SK-N-SH (cell line): ENCODE measurements around the gene ACYP2. TPM values are rescaled to one million over a fixed set of nuclear protein-coding genes. Genes with fewer than 3 reads are reported as not detected.
"Not testable (repeated sequence)": the region's sequence is repeated elsewhere in the genome, so short reads cannot be mapped to it uniquely, and the experiment has no call there.

Experiments
- CTCF ChIA-PET: fragments of 300-600, 350-600 bp; formaldehyde crosslinking; extraction: SDS; loops from one replicate; lab custom pipeline; 2021; lab: Yijun Ruan, JAX
- POLR2A ChIA-PET: fragments of 350-600 bp; sonication (Branson Sonifier 250); formaldehyde crosslinking; extraction: SDS; loops from one replicate; lab custom pipeline; 2020; ENCODE audit warnings: antibody characterized with exemption, inconsistent platforms; lab: Yijun Ruan, JAX
- DNase-seq: peaks from one replicate; pipeline ENCODE4 v3.0.0; 2012
- H2AFZ ChIP-seq: fragments of 200-600 bp; sonication (generic); 2 replicates; pipeline ENCODE4 v1.8.1; 2016; ENCODE audit warnings: antibody characterized with exemption, mild to moderate bottlenecking, low read depth
- H3F3A ChIP-seq: fragments of 200-600 bp; sonication (generic); replicated peaks from 2 replicates; pipeline ENCODE3; 2016; ENCODE audit warnings: antibody characterized with exemption, mild to moderate bottlenecking; ENCODE audit not compliant: insufficient read depth
- H3K27ac ChIP-seq, 2 experiments: fragments of 200-500 bp in 1 of 2; fragments of 200-600 bp in 1 of 2; sonication (Bioruptor generic) in 1 of 2; sonication (generic), shearing (Covaris generic) in 1 of 2; 2 replicates each; pipeline versions ENCODE4 v1.5.1 to v1.6.1; 2014 to 2016; ENCODE audit warnings: low read depth in 2 of 2, inconsistent platforms in 1 of 2, low read length in 1 of 2, mild to moderate bottlenecking in 1 of 2, mixed read lengths in 1 of 2
- H3K27me3 ChIP-seq: fragments of 200-600 bp; sonication (generic), shearing (Covaris generic); 2 replicates; pipeline ENCODE4 v1.6.1; 2016; ENCODE audit warnings: mixed run types; ENCODE audit not compliant: insufficient read depth
- H3K36me3 ChIP-seq, 2 experiments: fragments of 200-500 bp in 1 of 2; fragments of 200-600 bp in 1 of 2; sonication (Bioruptor generic) in 1 of 2; sonication (generic) in 1 of 2; replicated peaks in 1 of 2; 2 replicates each; pipeline versions ENCODE3 to v1.5.1; 2014 to 2016; ENCODE audit warnings: low read length in 1 of 2, mild to moderate bottlenecking in 1 of 2; ENCODE audit not compliant: insufficient read depth in 2 of 2, control insufficient read depth in 1 of 2
- H3K4me1 ChIP-seq, 2 experiments: fragments of 200-500 bp in 1 of 2; fragments of 200-600 bp in 1 of 2; sonication (Bioruptor generic) in 1 of 2; sonication (generic), shearing (Covaris generic) in 1 of 2; 2 replicates each; pipeline versions ENCODE4 v1.5.1 to v1.6.1; 2014 to 2016; ENCODE audit warnings: low read depth in 1 of 2, low read length in 1 of 2, mixed run types in 1 of 2; ENCODE audit not compliant: insufficient read depth in 2 of 2, control insufficient read depth in 1 of 2
- H3K4me2 ChIP-seq: fragments of 200-600 bp; sonication (generic), shearing (Covaris generic); 2 replicates; pipeline ENCODE4 v1.6.1; 2017; ENCODE audit warnings: mixed run types
- H3K4me3 ChIP-seq, 2 experiments: fragments of 200-500 bp in 1 of 2; fragments of 200-600 bp in 1 of 2; sonication (Bioruptor generic) in 1 of 2; sonication (generic), shearing (Covaris generic) in 1 of 2; 2 replicates each; pipeline versions ENCODE4 v1.5.1 to v1.8.1; 2014 to 2016; ENCODE audit warnings: low read depth in 2 of 2, inconsistent platforms in 1 of 2, low read length in 1 of 2, mild to moderate bottlenecking in 1 of 2, mixed read lengths in 1 of 2, moderate library complexity in 1 of 2
- H3K79me2 ChIP-seq: fragments of 200-600 bp; sonication (generic); 2 replicates; pipeline ENCODE4 v1.8.1; 2017; ENCODE audit warnings: mild to moderate bottlenecking; ENCODE audit not compliant: insufficient read depth
- H3K9ac ChIP-seq: fragments of 200-600 bp; sonication (generic); 2 replicates; pipeline ENCODE4 v1.6.1; 2017; ENCODE audit warnings: mixed run types
- H3K9me2 ChIP-seq: fragments of 200-600 bp; sonication (generic); 2 replicates; pipeline ENCODE4 v1.6.1; 2017; ENCODE audit warnings: mixed run types
- H3K9me3 ChIP-seq: fragments of 200-600 bp; sonication (generic); 2 replicates; pipeline ENCODE4 v1.6.1; 2017; ENCODE audit warnings: mixed run types, mild to moderate bottlenecking, moderate library complexity
- H4K20me1 ChIP-seq: fragments of 200-600 bp; sonication (generic); 2 replicates; pipeline ENCODE4 v1.6.1; 2017; ENCODE audit warnings: mild to moderate bottlenecking, mixed run types; ENCODE audit not compliant: insufficient read depth
- CTCF ChIP-seq: fragments of 200-600 bp; sonication (generic); IDR thresholded peaks from 2 replicates; pipeline ENCODE4 v1.6.1; 2017; ENCODE audit warnings: antibody characterized with exemption, mild to moderate bottlenecking, moderate library complexity
- ELF1 ChIP-seq: IDR thresholded peaks from 2 replicates; pipeline ENCODE4 v1.4.0; 2012
- FOSL2 ChIP-seq: IDR thresholded peaks from 2 replicates; pipeline ENCODE4 v1.4.0; 2012; ENCODE audit warnings: low read depth, mild to moderate bottlenecking, moderate library complexity, borderline replicate concordance
- GATA2 ChIP-seq: sonication (generic); formaldehyde crosslinking; IDR thresholded peaks from 2 replicates; pipeline ENCODE4 v1.5.0; 2020; ENCODE audit warnings: mild to moderate bottlenecking, missing genetic modification reagents
- JUND ChIP-seq: IDR thresholded peaks from 2 replicates; pipeline ENCODE4 v1.4.0; 2012
- MEF2A ChIP-seq: IDR thresholded peaks from 2 replicates; pipeline ENCODE4 v1.4.0; 2012; ENCODE audit warnings: low read depth, borderline replicate concordance
- PBX3 ChIP-seq: IDR thresholded peaks from 2 replicates; pipeline ENCODE4; 2012
- RAD21 ChIP-seq: IDR thresholded peaks from 2 replicates; pipeline ENCODE4 v1.6.1; 2012; ENCODE audit warnings: mild to moderate bottlenecking, low read length
- RCOR1 ChIP-seq: fragments of 150-350 bp; IDR thresholded peaks from 2 replicates; pipeline ENCODE4 v1.6.1; 2017; ENCODE audit warnings: antibody characterized with exemption, low read length
- REST ChIP-seq: IDR thresholded peaks from 2 replicates; pipeline ENCODE4 v1.6.1; 2012; ENCODE audit warnings: mild to moderate bottlenecking, low read depth, low read length, moderate library complexity
- RFX5 ChIP-seq: IDR thresholded peaks from 2 replicates; pipeline ENCODE4 v1.6.1; 2012; ENCODE audit warnings: mild to moderate bottlenecking, improper control_type of control experiment, low read length
- RXRA ChIP-seq: IDR thresholded peaks from 2 replicates; pipeline ENCODE4 v1.4.0; 2012; ENCODE audit warnings: low read depth, mild to moderate bottlenecking, borderline replicate concordance
- TCF12 ChIP-seq: IDR thresholded peaks from 2 replicates; pipeline ENCODE4 v1.4.0; 2012
- TEAD4 ChIP-seq: IDR thresholded peaks from 2 replicates; pipeline ENCODE4 v1.4.0; 2012; ENCODE audit warnings: mild to moderate bottlenecking, borderline replicate concordance; ENCODE audit not compliant: insufficient read depth
- YY1 ChIP-seq: IDR thresholded peaks from 2 replicates; pipeline ENCODE4 v1.4.0; 2012; ENCODE audit warnings: low read depth, mild to moderate bottlenecking
- WGBS: methylation state at CpG from one replicate; pipeline ENCODE4 v1.1.6; 2017; ENCODE audit warnings: low lambda C conversion rate; 5-methylcytosine and 5-hydroxymethylcytosine counted together
- polyA plus RNA-seq, 3 experiments: library from polyadenylated mRNA; depleted of rRNA; stranded (reverse); fragments of >200 nt; gene quantifications; 2 replicates each; pipeline ENCODE4 v1.2.3, GENCODE V29; 2012

Gene ACYP2
- polyA plus RNA-seq, 1 of the 3 experiments (the other 2 are of a cell fraction), result 8.8 TPM

GRCh38 chr2:54065891-54066290, 49.5 kb upstream of the ACYP2 start (continued):
- TF ChIP-seq FOSL2, result no peak
- no peak for TF ChIP-seq RAD21
- no peak for TF ChIP-seq PBX3
- TF ChIP-seq CTCF, result no peak

- Histone ChIP-seq H3K9me3 (no peaks in the 10 kb centered on the region), H3F3A (peaks cover 3% of the 10 kb centered on the region), H3K36me3 (no peaks in the 10 kb centered on the region), H3K9ac (no peak overlapping the region), H3K4me1 (no peaks in the 10 kb centered on the region; a peak in 1 of 4 replicates), H3K4me3 (no peak overlapping the region), H3K79me2 (no peaks in the 10 kb centered on the region), H2AFZ (no peak overlapping the region), H3K4me2 (no peak overlapping the region), H3K27ac (no peak overlapping the region), H3K27me3 (no peaks in the 10 kb centered on the region), H3K9me2 (no peaks in the 10 kb centered on the region), H4K20me1 (no peaks in the 10 kb centered on the region)
- 76% methylated on average over 5 of the region's 5 CpGs for WGBS
- ChIA-PET CTCF (no interaction called here), POLR2A (no interaction called here)
- no peak for DNase-seq
- TF ChIP-seq TEAD4, result no peak
- no peak for TF ChIP-seq REST
- TF ChIP-seq MEF2A, result no peak
- TF ChIP-seq GATA2 (CRISPR knock-in tag), result no peak
- TF ChIP-seq CTCF, result no peak
- TF ChIP-seq TCF12, result no peak
- TF ChIP-seq RFX5, result no peak
- no peak for TF ChIP-seq RAD21
- no peak for TF ChIP-seq RXRA
- TF ChIP-seq ELF1, result no peak
- no peak for TF ChIP-seq YY1
- no peak for TF ChIP-seq JUND
- no peak for TF ChIP-seq RCOR1
These were observed 47.5 kb upstream of the ACYP2 start for GRCh38 chr2:54067851-54068375.

- H3K27ac ChIP-seq, H4K20me1 ChIP-seq, POLR2A ChIA-PET, H3K4me3 ChIP-seq, H3K4me2 ChIP-seq, H3K9me2 ChIP-seq, H3K27me3 ChIP-seq, H3F3A ChIP-seq, H3K9ac ChIP-seq, H3K79me2 ChIP-seq, H3K4me1 ChIP-seq, H3K9me3 ChIP-seq, H3K36me3 ChIP-seq, H2AFZ ChIP-seq, DNase-seq: not testable (repeated sequence)
- 29% methylated on average over 2 of the region's 2 CpGs for WGBS
- CTCF ChIA-PET, result interaction anchor here (1.6 kb wide), 1 partner anchor 31 kb away, joined by 3 read pairs; no protein-coding TSS in a partner anchor
These were observed 42.9 kb upstream of the ACYP2 start for GRCh38 chr2:54072483-54072882.
